IPS DF 4.7 (cell line): Measurements from ENCODE around the gene MACROD1.
"Not testable (repeated sequence)": the region's sequence is repeated elsewhere in the genome, so short reads cannot be mapped to it uniquely, and the experiment has no call there.

Experiments used
- DNase-seq: peaks from one replicate; pipeline ENCODE4 v3.0.0-alpha.2; 2013; ENCODE audit warnings: low spot score; ENCODE audit errors: extremely low read depth

MACROD1 gene

GRCh38 chr11:64185693-64186491 lies 20.0 kb upstream of the MACROD1 start, which contains the start of gene STIP1:
TSS of gene STIP1 (plus strand) at chr11:64186171. CDS start at chr11:64186262, 91 bp downstream.
- DNase-seq, result peak; percentile 98

DNA sequence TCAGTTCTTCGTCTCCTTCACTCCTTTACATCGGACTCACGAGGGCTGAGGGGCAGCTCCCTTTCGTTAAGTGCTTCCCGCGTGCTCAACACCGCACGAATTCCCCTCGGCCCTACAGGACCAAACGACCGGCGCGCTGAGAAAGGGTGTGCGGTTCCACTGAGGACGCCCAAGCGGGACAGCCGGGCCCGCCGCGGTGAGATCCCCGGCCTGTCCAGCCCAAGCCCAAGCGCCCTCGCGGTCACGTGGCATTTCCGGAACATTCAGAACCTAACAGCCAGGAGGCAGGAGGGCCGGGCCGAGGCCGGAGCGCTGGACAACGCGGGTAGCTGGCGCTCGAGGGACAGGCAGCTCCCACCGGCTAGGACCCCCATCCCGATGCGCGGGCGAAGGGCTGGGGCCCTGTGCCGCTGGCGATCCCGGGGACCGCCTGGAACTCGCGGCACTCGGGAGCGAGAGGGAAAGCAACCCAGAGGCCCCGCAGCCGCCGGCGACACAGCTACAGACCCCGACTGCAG lies 19.3 kb upstream of the MACROD1 start:
- DNase-seq, result no peak

DNA sequence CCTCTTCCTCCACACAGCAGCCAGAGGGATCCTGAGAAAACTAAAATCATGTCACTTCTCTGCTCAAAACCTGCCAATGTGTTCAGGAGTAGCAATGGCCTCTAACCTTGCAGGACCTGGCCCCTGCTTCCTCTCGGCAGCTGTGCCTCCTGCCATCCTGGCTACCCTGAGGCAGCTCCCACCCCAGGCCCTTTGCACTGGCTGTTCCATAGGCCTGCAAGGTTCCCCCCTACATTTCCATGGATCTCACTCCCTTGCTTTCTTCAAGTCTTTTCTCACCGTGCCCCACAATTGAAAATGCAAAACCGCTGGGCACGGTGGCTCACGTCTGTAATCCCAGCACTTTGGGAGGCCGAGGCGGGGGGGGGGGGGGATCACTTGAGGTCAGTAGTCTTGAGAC lies 18.0 kb upstream of the MACROD1 start:
- DNase-seq, result no peak

GRCh38 chr11:64181506-64182411 lies 15.8 kb upstream of the MACROD1 start:
- no peak for DNase-seq

- DNase-seq, result no peak
Measured at GRCh38 chr11:64180891-64181290, 15.0 kb upstream of the MACROD1 start.

- DNase-seq, result no peak
Measured at GRCh38 chr11:64178951-64179639, 13.2 kb upstream of the MACROD1 start.

GRCh38 chr11:64178203-64178602 lies 12.3 kb upstream of the MACROD1 start:
- DNase-seq, result no peak

- no peak for DNase-seq
Measured at GRCh38 chr11:64176751-64177150, 10.8 kb upstream of the MACROD1 start.

DNA sequence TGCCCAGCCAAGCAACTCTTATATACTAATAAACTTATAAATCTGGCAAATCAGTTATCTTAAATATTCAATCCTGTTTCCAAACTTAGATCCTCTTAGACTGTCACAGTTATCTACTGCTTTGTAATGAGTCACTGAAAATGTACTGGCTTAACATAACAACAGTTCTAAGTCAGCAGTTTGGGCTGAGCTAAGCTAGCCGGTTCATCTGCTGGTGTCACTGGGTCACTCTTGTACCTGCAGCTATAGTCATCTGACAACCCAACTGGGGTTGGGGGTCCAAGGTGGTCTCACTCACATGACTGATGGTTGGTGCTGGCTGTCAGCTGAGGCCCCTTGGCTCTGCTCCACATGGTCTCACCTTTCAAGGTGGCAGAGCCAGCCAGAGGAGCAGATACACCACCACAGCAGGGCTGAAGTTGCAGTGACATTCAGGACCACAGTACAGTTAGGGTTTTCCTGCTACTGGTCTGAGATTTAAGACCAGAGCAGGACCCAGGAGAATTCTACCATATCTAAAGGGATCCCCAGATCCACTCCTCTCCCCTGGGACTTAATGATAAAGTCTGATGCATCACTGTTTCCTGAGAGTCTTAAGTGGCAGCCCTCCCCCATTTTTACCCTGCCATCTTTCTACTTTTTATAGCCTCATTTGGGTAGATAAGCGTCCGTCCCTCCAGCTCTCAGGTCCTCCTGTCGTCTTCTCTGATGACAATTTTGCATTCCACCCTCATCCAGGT lies 7.9 kb upstream of the MACROD1 start:
- DNase-seq, result no peak

- no peak for DNase-seq
Measured at GRCh38 chr11:64170419-64170818, 4.5 kb upstream of the MACROD1 start.

DNA sequence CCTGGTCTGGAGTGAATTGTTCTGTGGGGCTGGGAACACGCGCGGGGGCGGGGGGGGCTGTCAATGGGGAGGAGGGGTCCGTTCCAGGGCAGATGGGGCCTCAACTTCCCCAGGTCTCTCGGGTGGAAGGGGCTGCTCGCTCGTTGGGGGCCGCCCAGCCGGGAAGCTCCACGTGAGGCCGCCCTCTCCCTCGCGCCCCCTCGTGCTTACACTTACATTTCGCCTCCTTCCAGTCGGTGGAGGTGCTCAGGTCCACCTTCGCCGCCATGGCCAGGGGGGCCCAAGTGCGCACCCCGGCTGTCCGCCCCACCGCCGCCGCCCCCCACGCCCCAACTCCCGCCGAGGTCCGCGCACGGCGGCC lies 452 bp downstream of the MACROD1 start:
- DNase-seq, result no peak

DNA sequence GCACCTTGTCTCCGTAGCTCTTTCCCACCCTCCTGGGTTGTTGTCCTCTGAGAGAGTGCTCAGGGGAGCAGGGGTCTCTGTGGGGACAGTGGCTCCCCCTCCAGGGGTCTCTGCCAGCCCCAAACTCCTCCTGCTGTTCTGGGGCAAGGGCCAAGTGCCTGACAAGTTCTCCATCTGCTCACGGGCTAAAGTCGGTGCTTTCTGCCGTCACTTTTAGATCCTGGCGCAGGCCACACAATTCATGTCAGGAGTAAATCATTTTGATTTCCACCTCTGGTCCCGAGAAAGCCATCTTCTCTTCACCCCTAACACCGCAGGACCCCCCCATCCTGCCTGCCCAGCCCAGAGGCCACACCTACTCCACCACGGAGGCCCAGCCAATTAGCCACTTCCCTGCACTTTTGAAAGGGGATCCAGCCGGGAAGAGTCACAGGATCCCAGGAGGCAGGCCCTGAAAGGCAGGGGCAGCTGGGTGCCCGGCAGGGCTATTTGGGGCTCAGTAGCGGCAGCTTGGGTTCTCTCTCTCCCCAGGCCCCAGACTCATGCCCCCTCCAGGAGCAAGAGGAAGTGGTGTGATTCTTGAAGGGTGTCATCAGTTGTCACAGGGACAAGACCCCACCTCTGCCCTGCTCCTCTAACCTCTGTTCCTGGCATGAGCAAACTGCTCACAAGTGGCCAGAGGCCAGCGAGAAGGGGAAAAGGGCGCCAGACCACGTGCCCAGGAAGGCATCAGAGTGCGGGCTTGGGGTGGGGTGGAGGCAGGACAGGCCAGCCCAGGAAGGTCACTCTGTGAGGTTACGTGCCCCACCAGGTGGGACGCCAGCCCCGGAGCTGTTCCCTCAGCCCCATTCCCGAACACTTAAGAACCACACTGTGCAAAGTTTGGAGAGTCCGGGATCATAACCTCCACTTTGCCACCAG lies 1.3 kb downstream of the MACROD1 start:
- DNase-seq, result no peak

- DNase-seq, result no peak
Measured at GRCh38 chr11:64163951-64164350, 2.0 kb downstream of the MACROD1 start.

DNA sequence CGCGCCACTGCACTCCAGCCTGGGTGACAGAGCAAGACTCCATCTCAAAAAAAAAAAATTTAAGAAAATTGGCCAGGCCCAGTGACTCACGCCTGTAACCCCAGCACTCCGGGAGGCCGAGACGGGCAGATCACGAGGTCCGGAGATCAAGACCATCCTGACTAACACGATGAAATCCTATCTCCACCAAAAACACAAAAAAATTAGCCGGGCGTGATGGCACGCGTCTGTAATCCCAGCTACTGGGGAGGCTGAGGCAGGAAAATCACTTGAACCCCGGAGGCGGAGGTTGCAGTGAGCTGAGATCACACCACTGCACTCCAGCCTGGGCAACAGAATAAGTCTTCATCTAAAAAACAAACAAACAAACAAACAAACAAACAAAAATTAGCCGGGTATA lies 3.1 kb downstream of the MACROD1 start:
- DNase-seq, result not testable (repeated sequence)

GRCh38 chr11:64161037-64161436 lies 4.9 kb downstream of the MACROD1 start:
- DNase-seq, result no peak

DNA sequence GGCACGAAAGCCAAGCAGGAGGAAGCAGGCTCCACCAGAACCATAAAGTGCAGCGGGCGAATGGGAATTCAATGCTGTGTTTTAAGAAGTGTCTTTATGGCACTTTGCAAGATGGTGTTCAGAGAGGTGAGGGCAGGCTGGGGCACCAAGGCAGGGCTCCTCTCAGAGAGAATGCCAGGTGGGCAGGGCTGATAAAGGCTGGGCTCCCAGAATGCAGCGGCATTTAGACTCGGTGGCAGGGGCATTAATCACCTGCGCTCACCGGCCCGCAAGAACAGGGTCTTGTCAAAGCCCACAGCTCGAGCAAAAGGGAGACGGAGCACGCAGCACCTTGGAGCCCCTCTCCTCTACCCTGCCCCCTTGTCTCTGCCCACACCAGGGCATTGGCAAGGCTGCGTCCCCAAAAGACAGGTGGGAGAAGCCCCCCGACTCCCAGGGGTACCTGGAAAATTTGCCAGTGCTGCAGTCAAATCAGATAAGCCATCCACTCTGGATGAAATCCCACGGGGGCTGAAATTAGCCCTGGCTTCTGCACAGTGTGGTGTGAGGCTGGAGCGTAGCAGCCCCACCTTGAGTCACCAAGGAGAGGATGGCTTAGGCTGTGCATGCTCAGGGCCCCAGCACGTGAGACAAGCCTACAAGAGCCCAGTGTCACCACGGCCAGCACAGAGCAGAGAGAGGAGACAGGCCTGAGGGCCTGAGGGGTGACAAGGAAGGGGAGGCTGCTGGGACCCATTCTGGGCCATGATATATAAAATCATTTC lies 8.1 kb downstream of the MACROD1 start:
- no peak for DNase-seq

GRCh38 chr11:64156235-64157011 lies 9.5 kb downstream of the MACROD1 start:
- DNase-seq, result no peak

DNA sequence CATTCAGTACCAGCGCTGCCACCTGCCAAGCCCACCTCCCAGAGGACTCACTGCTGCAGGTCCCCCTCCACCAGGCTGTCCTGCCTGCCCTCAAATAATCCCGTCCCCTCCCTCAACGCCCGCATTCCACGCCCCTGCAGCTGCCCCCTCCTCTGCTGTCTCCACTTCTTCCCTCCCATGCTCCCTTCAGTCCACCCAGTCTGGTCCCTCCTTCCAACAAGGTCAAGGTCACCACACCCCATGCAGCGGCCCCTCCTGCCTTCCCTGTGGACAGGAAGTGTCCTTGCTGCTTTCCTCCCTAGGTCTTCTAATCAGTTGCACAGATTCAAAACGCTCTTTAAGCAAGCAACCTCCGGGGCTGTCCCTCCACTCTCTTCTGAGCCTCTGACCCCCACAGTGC lies 12.1 kb downstream of the MACROD1 start:
- DNase-seq, result no peak
